AG09319 (cell line): ENCODE results near the gene MAFG.

Experiments
- DNase-seq: peaks from one replicate; pipeline ENCODE4 v3.0.0-alpha.2; 2010; ENCODE audit warnings: low read depth; ENCODE audit errors: extremely low read depth
- TF ChIP-seq, protein P1 (sequence below): IDR thresholded peaks from 2 replicates; pipeline ENCODE4 v1.5.1; 2011; ENCODE audit warnings: low read depth, mild to moderate bottlenecking, inconsistent platforms, low read length, moderate library complexity

Gene MAFG

DNA sequence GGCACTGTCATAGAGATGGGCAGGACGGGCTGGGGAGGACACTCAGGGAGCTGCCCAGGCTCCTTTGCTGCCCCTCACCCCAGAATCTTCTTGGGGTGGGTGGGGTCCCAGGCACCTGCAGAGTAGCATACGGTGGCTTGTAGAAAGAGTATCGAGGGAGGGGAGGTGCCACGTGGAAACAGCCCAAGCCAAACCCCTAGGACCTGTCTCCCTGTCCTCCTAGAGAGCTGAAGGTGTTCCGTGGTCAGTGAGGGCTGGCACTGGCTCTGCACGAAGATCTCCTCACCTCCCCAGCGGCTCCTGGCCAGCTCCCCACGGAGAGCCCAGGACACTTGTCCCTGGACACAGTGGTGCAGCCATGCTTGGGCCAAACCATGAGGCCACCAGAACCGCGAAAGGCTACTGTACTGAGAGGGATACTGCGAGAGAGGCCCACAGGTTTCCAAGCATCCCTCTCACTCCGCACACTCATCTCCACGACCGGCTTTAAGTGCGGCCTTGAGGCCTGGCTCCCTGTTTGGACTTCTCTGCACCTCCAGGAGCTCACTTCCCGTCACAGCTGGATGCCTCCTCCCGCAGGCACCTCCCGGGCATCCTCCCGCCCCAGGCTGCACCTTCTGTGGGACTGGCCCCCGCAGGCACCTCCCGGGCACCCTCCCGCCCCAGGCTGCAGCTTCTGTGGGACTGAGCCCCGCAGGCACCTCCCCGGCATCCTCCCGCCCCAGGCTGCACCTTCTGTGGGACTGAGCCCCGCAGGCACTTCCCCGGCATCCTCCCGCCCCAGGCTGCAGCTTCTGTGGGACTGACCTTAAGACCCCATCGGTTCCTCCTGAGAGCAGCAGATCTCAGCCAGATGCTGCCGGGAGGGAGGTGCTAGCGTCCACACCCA is 2.0 kb upstream of the MAFG start:
- DNase-seq: no peak
- TF ChIP-seq, protein P1, sequence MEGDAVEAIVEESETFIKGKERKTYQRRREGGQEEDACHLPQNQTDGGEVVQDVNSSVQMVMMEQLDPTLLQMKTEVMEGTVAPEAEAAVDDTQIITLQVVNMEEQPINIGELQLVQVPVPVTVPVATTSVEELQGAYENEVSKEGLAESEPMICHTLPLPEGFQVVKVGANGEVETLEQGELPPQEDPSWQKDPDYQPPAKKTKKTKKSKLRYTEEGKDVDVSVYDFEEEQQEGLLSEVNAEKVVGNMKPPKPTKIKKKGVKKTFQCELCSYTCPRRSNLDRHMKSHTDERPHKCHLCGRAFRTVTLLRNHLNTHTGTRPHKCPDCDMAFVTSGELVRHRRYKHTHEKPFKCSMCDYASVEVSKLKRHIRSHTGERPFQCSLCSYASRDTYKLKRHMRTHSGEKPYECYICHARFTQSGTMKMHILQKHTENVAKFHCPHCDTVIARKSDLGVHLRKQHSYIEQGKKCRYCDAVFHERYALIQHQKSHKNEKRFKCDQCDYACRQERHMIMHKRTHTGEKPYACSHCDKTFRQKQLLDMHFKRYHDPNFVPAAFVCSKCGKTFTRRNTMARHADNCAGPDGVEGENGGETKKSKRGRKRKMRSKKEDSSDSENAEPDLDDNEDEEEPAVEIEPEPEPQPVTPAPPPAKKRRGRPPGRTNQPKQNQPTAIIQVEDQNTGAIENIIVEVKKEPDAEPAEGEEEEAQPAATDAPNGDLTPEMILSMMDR: no peak

DNA sequence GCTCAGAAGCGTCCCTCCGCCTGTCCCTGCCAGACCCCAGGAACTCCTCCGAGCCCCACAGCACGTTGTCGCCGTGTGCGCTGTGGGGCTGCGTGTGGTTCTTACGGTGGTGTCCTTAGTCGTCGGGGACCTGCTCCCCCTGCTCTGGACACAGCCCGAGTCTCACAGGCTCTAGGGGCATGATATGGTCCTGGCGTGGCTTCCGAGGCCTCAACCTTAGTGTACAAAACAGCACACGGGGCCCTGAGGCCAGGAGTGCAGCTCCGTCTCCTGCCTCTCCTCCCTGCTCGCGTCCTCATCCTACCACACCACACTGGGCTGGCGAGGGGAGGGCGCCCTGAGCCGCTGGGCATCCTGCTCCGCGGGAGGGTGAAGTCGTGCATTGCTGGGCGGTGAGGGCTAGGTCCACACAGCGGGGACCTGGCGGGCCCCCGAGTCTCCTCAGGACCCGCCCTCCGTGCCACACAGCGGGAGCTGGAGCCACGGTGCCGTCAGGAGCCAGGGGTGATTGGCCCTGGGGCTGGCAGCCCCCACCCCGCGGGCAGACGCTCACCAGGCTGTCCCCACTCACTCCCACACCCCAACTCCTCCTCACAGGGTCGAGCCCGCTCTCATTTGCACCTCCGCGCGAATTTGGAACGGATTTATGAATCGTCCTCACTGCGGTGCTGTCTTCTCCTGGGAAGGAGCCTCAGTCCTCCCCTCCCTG is 1.2 kb upstream of the MAFG start:
- DNase-seq: no peak
- TF ChIP-seq, protein P1: no peak

DNA sequence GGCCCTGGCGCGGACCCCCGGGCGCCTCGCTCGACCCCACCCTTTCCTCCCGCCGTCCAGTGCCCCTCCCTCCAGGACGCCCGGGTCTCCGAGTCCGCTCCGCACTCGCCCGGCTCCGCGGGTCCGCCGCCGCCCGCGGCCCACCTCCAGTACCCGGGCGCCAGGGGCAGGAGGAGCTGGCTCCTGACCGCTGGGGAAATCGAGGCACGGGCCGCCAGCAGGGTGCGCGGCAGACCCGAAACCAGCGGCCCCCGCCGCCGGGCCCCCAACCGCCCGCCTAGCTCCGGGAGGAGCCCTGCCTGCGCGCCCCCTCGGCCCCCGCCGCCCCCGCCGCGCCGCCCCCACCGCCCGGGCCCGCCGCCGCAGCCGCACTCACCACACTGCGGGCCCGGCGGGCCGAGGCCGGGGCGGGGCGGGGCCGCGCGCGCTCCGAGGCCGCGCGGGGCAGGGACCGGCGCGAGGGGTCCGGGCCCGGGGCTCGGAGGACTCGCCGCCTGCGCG is 333 bp downstream of the MAFG start:
- DNase-seq: no peak
- TF ChIP-seq, protein P1: no peak

DNA sequence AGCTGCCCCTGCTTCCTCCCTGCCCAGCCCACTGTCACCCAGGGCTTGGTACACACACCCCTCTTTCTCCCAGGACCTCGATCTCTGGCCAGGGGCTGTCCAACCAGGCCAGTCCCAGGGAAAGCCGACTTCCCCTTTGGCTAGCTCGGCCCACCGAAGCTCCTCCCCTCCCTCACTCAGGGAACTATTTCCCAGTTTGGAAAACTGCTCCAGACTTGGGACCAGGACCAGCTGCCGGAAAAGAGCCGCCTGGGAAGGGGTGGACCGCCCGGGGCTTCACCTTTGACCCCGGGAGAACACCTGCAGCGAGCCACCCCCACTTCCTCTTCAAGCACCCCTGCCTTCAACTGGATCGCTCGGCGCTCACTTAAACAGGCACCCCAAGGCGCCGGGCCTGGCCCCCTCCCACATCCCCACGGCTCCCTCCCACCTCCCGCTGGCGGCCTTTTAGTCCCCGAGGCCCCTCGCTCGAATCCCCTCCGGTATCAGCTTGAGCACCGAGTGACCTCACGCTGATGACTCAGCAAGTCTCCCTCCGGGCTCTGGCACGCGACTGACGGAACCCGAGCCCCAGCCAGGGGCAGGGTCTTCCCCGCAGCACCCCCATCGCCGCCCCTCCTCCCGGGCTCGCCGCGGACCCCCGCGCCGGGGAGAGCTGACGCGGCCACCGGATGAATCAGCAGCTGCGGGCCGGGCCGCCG is 934 bp downstream of the MAFG start:
- TF ChIP-seq, protein P1: no peak
- DNase-seq: peak; percentile 65

DNA sequence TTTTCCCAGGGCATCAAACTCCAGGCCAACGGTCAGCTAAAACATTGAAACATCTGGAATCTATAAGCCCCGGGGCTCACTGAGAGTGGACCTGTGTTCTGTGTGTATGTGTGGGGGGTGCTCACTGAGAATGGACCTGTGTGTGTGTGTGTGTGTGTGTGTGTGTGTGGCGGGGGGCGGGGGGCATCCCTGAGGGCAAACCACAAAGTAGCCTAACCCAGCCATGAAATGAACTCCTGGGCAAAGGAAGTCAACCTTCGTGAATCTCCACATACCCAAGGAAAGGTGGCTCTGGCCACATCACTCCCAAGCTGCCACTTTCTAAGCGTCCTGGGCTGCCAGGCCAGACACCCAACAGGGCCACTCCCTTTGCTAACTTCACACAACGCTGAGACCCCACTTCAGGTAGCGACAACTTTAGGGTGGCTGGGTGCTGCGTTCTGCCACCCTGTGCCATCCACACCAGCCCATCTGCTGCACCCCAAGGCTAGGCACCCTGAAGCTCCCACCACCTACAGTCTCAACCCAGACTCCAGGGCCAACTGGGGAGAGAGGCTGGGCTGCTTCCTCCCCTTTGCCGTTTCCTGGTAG is 1.6 kb downstream of the MAFG start:
- DNase-seq: no peak
- TF ChIP-seq, protein P1: no peak

DNA sequence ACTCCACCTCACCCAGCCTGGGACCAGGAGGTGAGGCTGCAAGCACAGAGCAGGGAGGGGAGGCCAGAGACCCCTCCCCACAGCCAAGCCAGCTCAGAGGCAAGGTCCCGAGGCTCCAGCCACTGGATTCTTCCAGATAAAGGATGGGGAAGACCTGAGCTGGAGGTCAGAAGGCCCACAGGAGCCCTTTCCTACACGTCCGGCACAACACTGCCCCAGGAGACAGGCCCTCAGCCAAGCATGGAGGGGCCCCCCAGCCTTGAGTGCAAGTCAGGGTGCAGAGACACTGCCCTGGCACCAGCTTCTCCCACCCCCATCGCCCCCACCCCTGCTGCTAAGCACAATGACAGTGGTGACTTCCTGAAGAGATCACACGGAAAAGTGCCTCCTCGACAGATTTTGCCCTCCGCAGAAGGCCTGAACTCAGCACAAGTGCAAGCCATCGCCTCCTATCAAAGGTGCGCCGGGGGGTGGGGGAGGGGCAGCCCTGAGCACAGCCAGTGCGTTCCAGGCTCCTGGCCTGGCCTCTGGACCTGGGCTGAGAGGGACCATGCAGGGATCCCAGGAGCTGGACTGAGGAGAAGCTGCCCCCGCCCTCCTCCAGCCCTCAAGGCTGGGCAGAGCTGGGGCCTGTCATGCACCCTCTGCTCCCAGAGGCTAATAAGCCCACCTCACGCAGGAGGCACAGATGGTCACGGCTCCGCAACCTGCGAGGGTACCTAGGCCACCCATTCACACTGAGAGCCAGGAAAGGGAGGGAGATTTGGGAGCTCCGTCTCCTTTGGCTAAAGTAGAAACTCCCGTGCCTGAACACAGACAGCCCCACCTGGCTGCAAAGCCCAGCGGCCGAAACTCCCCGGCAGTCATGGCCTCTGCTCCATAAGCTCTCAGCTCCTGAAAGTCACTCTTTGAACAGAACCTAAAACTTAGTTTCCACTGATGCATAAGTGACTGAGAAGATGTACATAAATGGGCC is 2.7 kb downstream of the MAFG start:
- no peak for DNase-seq
- TF ChIP-seq, protein P1: no peak
